Osteoblast (primary cell): ENCODE data around the gene MBD5. TPM values are rescaled to one million over a fixed set of nuclear protein-coding genes. Genes with fewer than 3 reads are reported as not detected.

Source experiments
- DNase-seq: peaks from one replicate; pipeline ENCODE4 v3.0.0; 2011; ENCODE audit warnings: low spot score, mixed read lengths; ENCODE audit not compliant: insufficient read length; ENCODE audit errors: missing footprints
- H2AFZ ChIP-seq: 2 replicates; pipeline ENCODE4 v1.6.0; 2011; ENCODE audit warnings: mild to moderate bottlenecking, low read length
- H3K27ac ChIP-seq: 2 replicates; pipeline ENCODE4 v1.5.1; 2011; ENCODE audit warnings: mild to moderate bottlenecking, low read depth, low read length, moderate library complexity
- H3K27me3 ChIP-seq: 2 replicates; pipeline ENCODE4 v1.6.0; 2012; ENCODE audit warnings: mild to moderate bottlenecking, control low read depth, inconsistent platforms, low read length, moderate library complexity; ENCODE audit not compliant: insufficient read depth
- H3K36me3 ChIP-seq: 2 replicates; pipeline ENCODE4 v1.5.1; 2011; ENCODE audit warnings: mild to moderate bottlenecking, low read length, control low read depth, moderate library complexity; ENCODE audit not compliant: insufficient read depth
- H3K4me1 ChIP-seq: 2 replicates; pipeline ENCODE4 v1.5.1; 2011; ENCODE audit warnings: mild to moderate bottlenecking, low read length, control low read depth, moderate library complexity; ENCODE audit not compliant: insufficient read depth
- H3K4me2 ChIP-seq: 2 replicates; pipeline ENCODE4 v1.6.0; 2011; ENCODE audit warnings: mild to moderate bottlenecking, low read length; ENCODE audit not compliant: insufficient read depth
- H3K4me3 ChIP-seq: fragments of 200-600 bp; sonication (generic); 3 replicates; pipeline ENCODE4 v1.5.1; 2012; ENCODE audit warnings: mild to moderate bottlenecking, low read length, inconsistent platforms; ENCODE audit not compliant: insufficient read depth
- H3K79me2 ChIP-seq: 2 replicates; pipeline ENCODE4 v1.6.0; 2012; ENCODE audit warnings: mild to moderate bottlenecking, low read length, control low read depth, inconsistent platforms; ENCODE audit not compliant: insufficient read depth
- H3K9me3 ChIP-seq: 2 replicates; pipeline ENCODE4 v1.5.1; 2011; ENCODE audit warnings: low read depth, low read length, control low read depth
- H4K20me1 ChIP-seq: 2 replicates; pipeline ENCODE4 v1.6.0; 2012; ENCODE audit warnings: mild to moderate bottlenecking, low read length, control low read depth; ENCODE audit not compliant: insufficient read depth
- total RNA-seq: library from RNA; depleted of rRNA; stranded (reverse); fragments of >200 nt; gene quantifications from 2 replicates; pipeline ENCODE4 v1.2.3, GENCODE V29; 2012
- TF ChIP-seq, protein P1 (sequence below): IDR thresholded peaks from 2 replicates; pipeline ENCODE4 v1.5.1; 2011; ENCODE audit warnings: mild to moderate bottlenecking, low read depth, low read length, moderate library complexity; ENCODE audit errors: extremely low read depth

The MBD5 gene
- total RNA-seq, 1 donor: 22.4 TPM

GRCh38 chr2:148162871-148163270 is 142.0 kb downstream of the MBD5 start:
- Histone ChIP-seq H3K9me3 (no peaks in the 10 kb centered on the region), H3K27me3 (no peaks in the 10 kb centered on the region), H4K20me1 (no peaks in the 10 kb centered on the region), H3K4me1 (no peaks in the 10 kb centered on the region), H3K79me2 (no peaks in the 10 kb centered on the region), H2AFZ (no peak overlapping the region), H3K4me2 (no peak overlapping the region), H3K36me3 (no peaks in the 10 kb centered on the region), H3K27ac (no peak overlapping the region), H3K4me3 (no peak overlapping the region)
- TF ChIP-seq, protein P1, sequence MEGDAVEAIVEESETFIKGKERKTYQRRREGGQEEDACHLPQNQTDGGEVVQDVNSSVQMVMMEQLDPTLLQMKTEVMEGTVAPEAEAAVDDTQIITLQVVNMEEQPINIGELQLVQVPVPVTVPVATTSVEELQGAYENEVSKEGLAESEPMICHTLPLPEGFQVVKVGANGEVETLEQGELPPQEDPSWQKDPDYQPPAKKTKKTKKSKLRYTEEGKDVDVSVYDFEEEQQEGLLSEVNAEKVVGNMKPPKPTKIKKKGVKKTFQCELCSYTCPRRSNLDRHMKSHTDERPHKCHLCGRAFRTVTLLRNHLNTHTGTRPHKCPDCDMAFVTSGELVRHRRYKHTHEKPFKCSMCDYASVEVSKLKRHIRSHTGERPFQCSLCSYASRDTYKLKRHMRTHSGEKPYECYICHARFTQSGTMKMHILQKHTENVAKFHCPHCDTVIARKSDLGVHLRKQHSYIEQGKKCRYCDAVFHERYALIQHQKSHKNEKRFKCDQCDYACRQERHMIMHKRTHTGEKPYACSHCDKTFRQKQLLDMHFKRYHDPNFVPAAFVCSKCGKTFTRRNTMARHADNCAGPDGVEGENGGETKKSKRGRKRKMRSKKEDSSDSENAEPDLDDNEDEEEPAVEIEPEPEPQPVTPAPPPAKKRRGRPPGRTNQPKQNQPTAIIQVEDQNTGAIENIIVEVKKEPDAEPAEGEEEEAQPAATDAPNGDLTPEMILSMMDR: no peak
- DNase-seq: peak; percentile 36

DNA sequence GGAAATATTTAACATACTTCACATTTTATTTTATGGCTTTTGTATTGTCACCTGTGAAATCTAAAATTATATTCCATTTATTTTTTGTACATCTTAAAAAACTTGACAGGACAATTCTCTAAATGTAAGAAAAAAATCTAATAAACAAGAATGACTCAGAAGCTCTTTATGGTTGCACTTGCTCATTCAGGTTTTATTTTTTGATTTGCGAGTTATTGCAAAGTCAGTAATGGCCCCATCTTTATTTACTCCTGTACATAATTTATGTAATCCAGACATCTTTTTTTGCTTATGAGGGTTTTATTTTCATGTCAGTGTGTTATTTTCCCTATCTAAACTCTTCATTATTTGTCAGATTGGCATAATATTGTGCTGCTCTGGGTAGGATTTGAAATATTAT is 145.1 kb downstream of the MBD5 start:
- H3K79me2 ChIP-seq: no peaks in the 10 kb centered on the region
- no peaks in the 10 kb centered on the region for H3K9me3 ChIP-seq
- H3K4me3 ChIP-seq: no peak overlapping the region
- no peaks in the 10 kb centered on the region for H3K27me3 ChIP-seq
- TF ChIP-seq, protein P1: no peak
- H3K4me1 ChIP-seq: no peaks in the 10 kb centered on the region
- H2AFZ ChIP-seq: no peak overlapping the region
- no peaks in the 10 kb centered on the region for H3K36me3 ChIP-seq
- H4K20me1 ChIP-seq: no peaks in the 10 kb centered on the region
- no peak overlapping the region for H3K27ac ChIP-seq
- no peak overlapping the region for H3K4me2 ChIP-seq
- no peak for DNase-seq

DNA sequence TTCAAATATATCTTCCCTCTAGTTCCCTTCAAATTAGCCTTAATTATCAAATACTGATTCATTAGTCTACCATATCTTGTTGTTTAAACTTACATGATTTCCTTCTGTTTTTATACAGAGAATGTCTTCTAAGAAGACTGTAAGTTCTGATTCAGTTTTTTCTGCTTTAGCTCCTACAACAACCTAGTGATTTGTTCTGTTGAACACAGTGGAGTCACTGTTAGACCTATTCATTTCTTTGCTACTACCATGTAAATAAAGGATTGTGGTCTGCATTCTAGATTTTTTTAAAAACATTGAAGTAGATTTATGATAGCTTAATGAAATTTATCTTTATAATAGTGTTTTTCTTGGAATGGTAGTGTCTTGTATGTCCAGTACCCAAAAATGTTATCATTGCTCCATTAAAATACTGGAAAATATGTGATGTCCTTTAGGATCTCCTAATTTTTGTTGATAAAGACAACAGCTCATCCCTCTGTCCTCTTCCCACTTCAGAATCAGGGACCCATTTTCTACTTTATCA is 146.4 kb downstream of the MBD5 start:
- Histone ChIP-seq H3K36me3 (no peaks in the 10 kb centered on the region), H3K4me2 (no peak overlapping the region), H3K4me3 (no peak overlapping the region), H2AFZ (no peak overlapping the region), H3K9me3 (no peaks in the 10 kb centered on the region), H3K79me2 (no peaks in the 10 kb centered on the region), H3K27ac (no peak overlapping the region), H4K20me1 (no peaks in the 10 kb centered on the region), H3K27me3 (no peaks in the 10 kb centered on the region), H3K4me1 (no peaks in the 10 kb centered on the region)
- TF ChIP-seq, protein P1: no peak
- no peak for DNase-seq

- Histone ChIP-seq H3K4me3 (no peak overlapping the region), H3K36me3 (no peaks in the 10 kb centered on the region), H3K4me2 (no peak overlapping the region), H3K27me3 (no peaks in the 10 kb centered on the region), H4K20me1 (no peaks in the 10 kb centered on the region), H2AFZ (no peak overlapping the region), H3K4me1 (no peaks in the 10 kb centered on the region), H3K27ac (no peak overlapping the region), H3K9me3 (no peaks in the 10 kb centered on the region), H3K79me2 (no peaks in the 10 kb centered on the region)
- DNase-seq: no peak
- TF ChIP-seq, protein P1: no peak
Measured at GRCh38 chr2:148167855-148168254, 147.0 kb downstream of the MBD5 start.
